ENCODE data around the gene PHLDB2. TPM values are rescaled to one million over a fixed set of nuclear protein-coding genes. Genes with fewer than 3 reads are reported as not detected.

Gene PHLDB2
- total RNA-seq, 1 experiment from 2014 or later = 90.1 TPM

DNA sequence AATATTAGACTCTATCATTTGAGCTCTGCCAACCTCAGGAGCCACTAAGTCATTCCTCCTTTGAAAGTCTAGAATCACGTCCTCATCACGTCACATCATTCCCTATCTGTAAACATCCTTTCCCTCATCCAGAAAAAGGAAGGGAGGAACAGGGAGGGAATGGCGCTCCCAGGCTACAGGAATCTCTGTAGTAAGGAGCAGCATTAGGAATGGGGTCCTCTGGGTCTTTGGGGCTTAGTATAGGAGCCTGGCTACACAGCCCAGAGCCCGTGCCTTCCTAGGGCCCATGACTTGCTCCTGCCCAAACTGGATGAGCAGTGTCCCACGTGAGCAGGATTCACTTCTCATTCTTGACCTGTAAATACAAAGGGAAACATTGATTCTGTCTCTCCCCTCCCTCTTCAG, 141.3 kb downstream of the PHLDB2 start:
- ATAC-seq (no peak), DNase-seq (no peak)
- H2AFZ ChIP-seq (ENCODE audit: low read length) = no peak overlapping the region
- POLR2A ChIA-PET (ENCODE audit: unreplicated experiment) = no interaction called here
- H3K4me2 ChIP-seq (ENCODE audit: low read length) = no peak overlapping the region
- CTCF ChIA-PET = interaction anchor here (2.7 kb wide), 1 partner anchor 13 kb away, joined by 14 read pairs; no protein-coding TSS in a partner anchor
- H3K9ac ChIP-seq (ENCODE audit: low read length) = no peak overlapping the region
- H3K27me3 ChIP-seq (ENCODE audit: low read length) = no peaks in the 10 kb centered on the region
- no peak overlapping the region for H3K4me3 ChIP-seq (ENCODE audit: low read length)
- intact Hi-C loops (cut with micrococcal nuclease) = no loop called here
- no peaks in the 10 kb centered on the region for H4K20me1 ChIP-seq (ENCODE audit: low read length)
- TF ChIP-seq EZH2phosphoT487 (IDR thresholded peaks at IDR 0.05; ENCODE audit: borderline replicate concordance, low read length) (no peak), EZH2 (IDR thresholded peaks at IDR 0.05; ENCODE audit: low read length, unreplicated experiment) (no peak)
- TF ChIP-seq, protein P1, sequence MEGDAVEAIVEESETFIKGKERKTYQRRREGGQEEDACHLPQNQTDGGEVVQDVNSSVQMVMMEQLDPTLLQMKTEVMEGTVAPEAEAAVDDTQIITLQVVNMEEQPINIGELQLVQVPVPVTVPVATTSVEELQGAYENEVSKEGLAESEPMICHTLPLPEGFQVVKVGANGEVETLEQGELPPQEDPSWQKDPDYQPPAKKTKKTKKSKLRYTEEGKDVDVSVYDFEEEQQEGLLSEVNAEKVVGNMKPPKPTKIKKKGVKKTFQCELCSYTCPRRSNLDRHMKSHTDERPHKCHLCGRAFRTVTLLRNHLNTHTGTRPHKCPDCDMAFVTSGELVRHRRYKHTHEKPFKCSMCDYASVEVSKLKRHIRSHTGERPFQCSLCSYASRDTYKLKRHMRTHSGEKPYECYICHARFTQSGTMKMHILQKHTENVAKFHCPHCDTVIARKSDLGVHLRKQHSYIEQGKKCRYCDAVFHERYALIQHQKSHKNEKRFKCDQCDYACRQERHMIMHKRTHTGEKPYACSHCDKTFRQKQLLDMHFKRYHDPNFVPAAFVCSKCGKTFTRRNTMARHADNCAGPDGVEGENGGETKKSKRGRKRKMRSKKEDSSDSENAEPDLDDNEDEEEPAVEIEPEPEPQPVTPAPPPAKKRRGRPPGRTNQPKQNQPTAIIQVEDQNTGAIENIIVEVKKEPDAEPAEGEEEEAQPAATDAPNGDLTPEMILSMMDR (conservative IDR thresholded peaks at IDR 0.05; ENCODE audit: low read depth, low read length) = no peak
- H3K4me1 ChIP-seq (ENCODE audit: insufficient read depth, low read length) = peaks cover 45% of the 10 kb centered on the region
- no TSS peak for BruUV-seq (replicated peaks)
- no peak overlapping the region for H3K27ac ChIP-seq (ENCODE audit: low read length)
- H3K9me2 ChIP-seq (replicated peaks; ENCODE audit: low read length) = no peaks in the 10 kb centered on the region
- H3F3A ChIP-seq (ENCODE audit: low read length, unreplicated experiment) = peaks cover 4% of the 10 kb centered on the region
- H3K79me2 ChIP-seq (ENCODE audit: low read length) = no peaks in the 10 kb centered on the region
- H3K36me3 ChIP-seq (ENCODE audit: low read depth, low read length) = no peaks in the 10 kb centered on the region
- H3K9me3 ChIP-seq (ENCODE audit: low read length) = no peaks in the 10 kb centered on the region

DNA sequence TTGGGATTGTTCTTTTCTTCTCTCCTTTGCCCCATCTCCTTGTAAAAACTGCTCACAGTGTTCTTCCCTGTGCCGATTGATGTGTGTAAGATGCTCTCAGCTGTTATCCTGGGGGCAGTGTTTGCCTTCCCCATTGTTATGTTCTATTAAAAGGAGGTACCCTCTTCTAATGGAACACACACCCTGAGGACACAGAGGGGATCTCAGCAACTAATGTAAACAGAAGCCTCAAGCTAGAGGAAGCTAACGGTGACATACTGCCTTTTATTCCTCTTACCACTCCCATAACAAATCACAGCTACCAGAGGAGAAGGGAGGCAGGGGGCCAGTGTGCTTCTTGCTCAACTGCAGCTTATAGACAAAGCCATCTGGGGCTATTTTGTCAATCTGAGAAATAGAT, 141.9 kb downstream of the PHLDB2 start:
- CTCF ChIA-PET = interaction anchor here (0.7 to 2.7 kb wide), 2 partner anchors 12 kb away, joined by 3 to 14 read pairs; no protein-coding TSS in a partner anchor
- no TSS peak for BruUV-seq (replicated peaks)
- H2AFZ ChIP-seq (ENCODE audit: low read length) = no peak overlapping the region
- no peaks in the 10 kb centered on the region for H3K9me2 ChIP-seq (replicated peaks; ENCODE audit: low read length)
- POLR2A ChIA-PET (ENCODE audit: unreplicated experiment) = no interaction called here
- no peaks in the 10 kb centered on the region for H4K20me1 ChIP-seq (ENCODE audit: low read length)
- no peaks in the 10 kb centered on the region for H3K79me2 ChIP-seq (ENCODE audit: low read length)
- H3K4me2 ChIP-seq (ENCODE audit: low read length) = no peak overlapping the region
- intact Hi-C loops (cut with micrococcal nuclease) = no loop called here
- H3K4me1 ChIP-seq (ENCODE audit: insufficient read depth, low read length) = peaks cover 46% of the 10 kb centered on the region
- no peak for DNase-seq
- peaks cover 4% of the 10 kb centered on the region for H3F3A ChIP-seq (ENCODE audit: low read length, unreplicated experiment)
- ATAC-seq = no peak
- H3K27ac ChIP-seq (ENCODE audit: low read length) = no peak overlapping the region
- no peaks in the 10 kb centered on the region for H3K27me3 ChIP-seq (ENCODE audit: low read length)
- H3K9me3 ChIP-seq (ENCODE audit: low read length) = no peaks in the 10 kb centered on the region
- H3K36me3 ChIP-seq (ENCODE audit: low read depth, low read length) = no peaks in the 10 kb centered on the region
- TF ChIP-seq EZH2phosphoT487 (IDR thresholded peaks at IDR 0.05; ENCODE audit: borderline replicate concordance, low read length) (no peak), EZH2 (IDR thresholded peaks at IDR 0.05; ENCODE audit: low read length, unreplicated experiment) (no peak)
- TF ChIP-seq, protein P1 (conservative IDR thresholded peaks at IDR 0.05; ENCODE audit: low read depth, low read length) = no peak
- no peak overlapping the region for H3K9ac ChIP-seq (ENCODE audit: low read length)
- no peak overlapping the region for H3K4me3 ChIP-seq (ENCODE audit: low read length)

DNA sequence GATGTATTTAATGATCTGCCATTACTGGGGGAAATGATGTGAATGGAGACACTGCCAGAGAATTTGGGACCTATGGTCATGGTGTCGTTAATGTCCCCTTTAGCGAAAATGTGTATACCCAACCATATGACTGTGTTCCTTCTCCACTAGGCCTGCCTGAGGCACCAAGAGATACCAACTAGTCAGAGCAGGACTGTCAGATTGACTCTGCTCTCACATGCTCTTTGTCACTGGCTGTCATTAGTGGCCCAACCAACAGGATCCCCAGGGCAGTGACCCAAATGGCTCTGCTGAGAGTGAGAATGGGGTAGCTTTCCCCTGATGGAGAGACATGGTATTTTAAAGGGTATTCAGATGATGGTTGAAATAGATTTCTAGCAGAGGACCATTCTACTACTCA, 142.5 kb downstream of the PHLDB2 start:
- no peak for TF ChIP-seq EZH2 (IDR thresholded peaks at IDR 0.05; ENCODE audit: low read length, unreplicated experiment)
- TF ChIP-seq EZH2phosphoT487 (IDR thresholded peaks at IDR 0.05; ENCODE audit: borderline replicate concordance, low read length) = no peak
- TF ChIP-seq, protein P1 (conservative IDR thresholded peaks at IDR 0.05; ENCODE audit: low read depth, low read length) = no peak
- intact Hi-C loops (cut with micrococcal nuclease) = no loop called here
- Histone ChIP-seq H3K27ac (ENCODE audit: low read length) (peak overlapping the region; percentile 46), H3K4me1 (ENCODE audit: insufficient read depth, low read length) (peaks cover 46% of the 10 kb centered on the region), H3F3A (ENCODE audit: low read length, unreplicated experiment) (peaks cover 4% of the 10 kb centered on the region), H3K9me3 (ENCODE audit: low read length) (no peaks in the 10 kb centered on the region), H3K27me3 (ENCODE audit: low read length) (no peaks in the 10 kb centered on the region), H3K9ac (ENCODE audit: low read length) (no peak overlapping the region), H3K36me3 (ENCODE audit: low read depth, low read length) (no peaks in the 10 kb centered on the region), H4K20me1 (ENCODE audit: low read length) (no peaks in the 10 kb centered on the region), H3K79me2 (ENCODE audit: low read length) (no peaks in the 10 kb centered on the region), H3K9me2 (replicated peaks; ENCODE audit: low read length) (no peaks in the 10 kb centered on the region), H3K4me2 (ENCODE audit: low read length) (peak overlapping the region; percentile 41), H3K4me3 (ENCODE audit: low read length) (no peak overlapping the region), H2AFZ (ENCODE audit: low read length) (no peak overlapping the region)
- ATAC-seq = no peak
- CTCF ChIA-PET = interaction anchor here (0.7 kb wide), 1 partner anchor 12 kb away, joined by 3 read pairs; no protein-coding TSS in a partner anchor
- POLR2A ChIA-PET (ENCODE audit: unreplicated experiment) = no interaction called here
- DNase-seq = no peak
- no TSS peak for BruUV-seq (replicated peaks)

Measured in PC-3 (cell line).